Cardiac atrium fibroblast (primary cell): ENCODE results near the gene PURA. TPM values are rescaled to one million over a fixed set of nuclear protein-coding genes. Genes with fewer than 3 reads are reported as not detected.

Experiments
- total RNA-seq: library from RNA; depleted of rRNA; stranded (reverse); fragments of >200 nt; gene quantifications from 2 replicates; pipeline ENCODE4 v1.2.3, GENCODE V29; 2015

PURA gene
- total RNA-seq, result 14.4 and 14.7 TPM in 2 replicates

GRCh38 chr5:140113699-140114263, at the start of gene PURA:
TSS of gene PURA (plus strand) at chr5:140114109. CDS start at chr5:140114182, 73 bp downstream.

GRCh38 chr5:140125637-140126036, 11.7 kb downstream of the PURA start, which contains the start of gene IGIP:
TSS of gene IGIP (plus strand) at chr5:140125937. CDS start at chr5:140128477, 2,540 bp downstream.

GRCh38 chr5:140174465-140175366, 60.8 kb downstream of the PURA start, which contains the start of gene CYSTM1:
TSS of gene CYSTM1 (plus strand) at chr5:140175188. CDS start at chr5:140194466, 19,278 bp downstream.

Other genes starting within 250 kb of the PURA start
- gene NRG2, start 70.8 kb upstream of the PURA start, total RNA-seq, result 0.32 TPM in 1 of 2 replicates, not detected in the other
- gene IGIP, start 11.8 kb downstream of the PURA start, total RNA-seq, result 5.8 and 9.7 TPM in 2 replicates
- gene CYSTM1, start 61.1 kb downstream of the PURA start, total RNA-seq, result 35.6 and 61.1 TPM in 2 replicates
- gene PFDN1, start 189.0 kb downstream of the PURA start, total RNA-seq, result 66.1 and 82.0 TPM in 2 replicates
- gene HBEGF, start 232.5 kb downstream of the PURA start, total RNA-seq, result 4.4 and 5.2 TPM in 2 replicates
- gene SLC4A9, start 246.1 kb downstream of the PURA start, total RNA-seq, result not detected in 2 replicates